ENCODE data around the gene ERVW-1. TPM values are rescaled to one million over a fixed set of nuclear protein-coding genes. Genes with fewer than 3 reads are reported as not detected.
"Not testable (repeated sequence)": the region's sequence is repeated elsewhere in the genome, so short reads cannot be mapped to it uniquely, and the experiment has no call there.

The ERVW-1 gene, protein sequence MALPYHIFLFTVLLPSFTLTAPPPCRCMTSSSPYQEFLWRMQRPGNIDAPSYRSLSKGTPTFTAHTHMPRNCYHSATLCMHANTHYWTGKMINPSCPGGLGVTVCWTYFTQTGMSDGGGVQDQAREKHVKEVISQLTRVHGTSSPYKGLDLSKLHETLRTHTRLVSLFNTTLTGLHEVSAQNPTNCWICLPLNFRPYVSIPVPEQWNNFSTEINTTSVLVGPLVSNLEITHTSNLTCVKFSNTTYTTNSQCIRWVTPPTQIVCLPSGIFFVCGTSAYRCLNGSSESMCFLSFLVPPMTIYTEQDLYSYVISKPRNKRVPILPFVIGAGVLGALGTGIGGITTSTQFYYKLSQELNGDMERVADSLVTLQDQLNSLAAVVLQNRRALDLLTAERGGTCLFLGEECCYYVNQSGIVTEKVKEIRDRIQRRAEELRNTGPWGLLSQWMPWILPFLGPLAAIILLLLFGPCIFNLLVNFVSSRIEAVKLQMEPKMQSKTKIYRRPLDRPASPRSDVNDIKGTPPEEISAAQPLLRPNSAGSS
- total RNA-seq = not detected

DNA sequence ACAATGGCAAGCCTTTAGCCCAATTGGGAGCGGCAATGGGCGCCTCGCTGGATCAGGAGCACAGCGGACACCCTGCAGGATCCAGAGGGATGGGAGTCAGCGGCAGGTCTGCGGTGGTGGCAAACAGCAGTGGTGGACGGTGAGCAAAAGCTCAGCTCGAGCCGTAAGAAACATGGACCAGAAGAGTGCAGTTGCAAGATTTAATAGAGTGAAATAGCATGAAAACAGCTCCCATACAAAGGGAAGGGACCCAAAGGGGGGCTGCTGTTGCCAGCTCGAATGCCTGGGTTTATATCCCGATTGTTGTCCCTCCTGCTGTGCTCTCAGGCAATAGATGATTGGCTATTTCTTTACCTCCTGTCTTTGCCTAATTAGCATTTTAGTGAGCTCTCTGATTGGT, at the start of gene ERVW-1:
Gene ERVW-1 (minus strand): TSS at position 266 of the 400 bp plus-strand sequence. CDS start 7,565 bp downstream, outside the sequence.
- DNase-seq (ENCODE audit: low spot score in 2 of 2); FAIRE-seq: not testable (repeated sequence)

DNA sequence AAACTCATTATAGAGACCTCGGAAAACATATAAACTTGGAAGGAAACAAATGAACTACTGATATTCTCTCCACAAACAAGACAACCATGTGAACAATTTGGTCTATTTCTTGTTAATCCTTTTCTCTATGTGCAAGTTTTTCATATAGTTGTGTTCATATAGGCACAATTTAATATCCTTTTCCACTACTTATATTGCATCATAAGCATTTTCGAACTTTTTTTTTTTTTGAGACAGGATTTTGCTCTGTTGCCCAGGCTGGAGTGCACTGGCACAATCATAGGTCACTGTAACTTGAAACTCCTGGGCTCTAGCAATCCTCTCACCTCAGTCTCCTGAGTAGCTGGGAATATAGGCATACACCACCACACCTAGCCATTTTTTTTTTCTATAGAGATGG, 45.4 kb upstream of the ERVW-1 start:
- no peak for DNase-seq (ENCODE audit: low spot score in 2 of 2)
- no peak for FAIRE-seq

DNA sequence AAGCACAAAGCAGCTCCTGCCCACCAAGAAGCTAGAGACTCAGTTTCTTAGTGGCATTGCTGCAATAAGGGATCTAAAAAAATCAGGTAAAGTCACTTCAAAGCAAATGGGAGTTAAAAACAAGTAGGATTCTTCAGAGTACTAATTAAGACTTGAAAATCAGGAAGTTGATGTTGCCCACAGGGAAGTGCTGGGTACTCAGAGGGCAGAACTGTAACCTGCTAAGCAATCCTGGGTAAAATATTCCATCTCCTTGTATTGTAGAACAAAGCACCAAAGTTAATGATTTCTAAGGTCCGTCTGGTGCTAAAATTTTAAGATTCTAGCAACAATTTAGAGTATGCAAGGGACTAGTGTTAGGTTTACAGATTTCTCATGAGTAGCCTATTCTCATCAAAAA, 42.3 kb upstream of the ERVW-1 start:
- FAIRE-seq = no peak
- no peak for DNase-seq (ENCODE audit: low spot score in 2 of 2)

DNA sequence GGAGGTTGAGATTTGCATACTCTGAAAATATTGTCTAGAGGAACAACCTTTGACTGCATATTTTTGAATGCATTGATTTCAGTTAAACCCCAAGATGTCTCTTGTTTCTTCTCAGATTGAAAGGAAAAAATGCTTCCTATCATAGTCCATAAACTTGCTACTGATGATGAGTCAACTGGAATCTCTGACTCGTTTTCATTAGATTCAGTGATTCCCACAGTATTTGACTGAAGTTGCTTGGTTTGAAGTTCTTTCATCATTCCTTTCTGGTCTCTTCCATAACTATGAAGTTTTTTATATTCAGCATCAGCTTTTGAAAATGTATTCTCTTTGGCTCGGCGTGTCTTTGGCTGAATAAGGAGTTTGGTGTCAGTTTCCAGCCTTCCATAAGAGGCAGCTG, 39.9 kb upstream of the ERVW-1 start:
- no peak for FAIRE-seq
- DNase-seq (ENCODE audit: low spot score in 2 of 2) = no peak

DNA sequence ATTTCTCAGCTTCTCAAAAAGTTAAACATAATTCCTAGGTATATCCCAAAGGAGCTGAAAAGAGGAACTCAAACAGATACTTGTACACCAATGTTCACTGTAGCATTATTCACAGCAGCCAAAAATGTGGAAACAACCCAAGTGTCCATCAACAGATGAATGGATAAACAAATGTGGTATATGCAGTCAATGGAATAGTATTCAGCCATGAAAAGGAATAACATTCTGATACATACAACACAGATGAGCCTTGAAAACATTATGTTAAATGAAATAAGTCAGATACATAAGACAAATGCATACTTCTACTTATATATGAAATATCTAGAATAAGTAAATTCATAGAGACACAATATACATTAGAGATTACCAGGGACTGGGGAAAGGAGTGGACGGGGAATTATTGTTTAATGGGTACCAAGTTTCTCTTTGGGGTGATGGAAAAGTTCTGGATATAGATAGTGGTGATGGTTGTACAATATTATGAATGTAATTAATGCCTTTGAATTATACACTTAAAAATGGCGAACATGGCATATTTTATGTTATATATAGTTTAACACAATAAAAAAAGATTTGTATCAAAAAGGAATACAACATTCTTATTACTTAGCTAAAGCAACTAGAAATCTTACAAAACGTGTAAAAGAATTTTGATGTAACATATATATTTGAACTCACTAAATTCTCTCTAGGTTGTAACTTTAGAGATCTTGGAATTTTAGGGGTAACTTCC, 35.6 kb upstream of the ERVW-1 start:
- DNase-seq (ENCODE audit: low spot score in 2 of 2) = no peak
- FAIRE-seq = no peak

DNA sequence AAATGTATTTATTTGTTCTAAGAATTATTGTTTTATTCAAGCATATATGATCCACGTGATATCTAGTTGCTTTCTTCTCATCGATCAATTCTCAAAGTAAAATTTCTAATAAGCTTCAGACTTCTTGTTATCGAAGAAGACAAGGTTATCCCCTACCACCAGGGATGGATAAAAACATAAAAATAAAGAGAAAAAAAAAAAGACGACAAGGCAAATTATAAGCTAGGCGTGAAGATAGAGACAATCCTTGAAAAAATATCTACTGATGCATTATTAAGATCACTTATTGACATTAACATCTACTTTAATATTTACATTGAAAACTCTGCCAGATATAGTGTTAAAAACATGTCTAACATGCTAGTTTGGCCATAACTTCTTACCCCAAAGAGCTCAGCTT, 31.2 kb upstream of the ERVW-1 start:
- DNase-seq (ENCODE audit: low spot score in 2 of 2) (no peak), FAIRE-seq (no peak)

DNA sequence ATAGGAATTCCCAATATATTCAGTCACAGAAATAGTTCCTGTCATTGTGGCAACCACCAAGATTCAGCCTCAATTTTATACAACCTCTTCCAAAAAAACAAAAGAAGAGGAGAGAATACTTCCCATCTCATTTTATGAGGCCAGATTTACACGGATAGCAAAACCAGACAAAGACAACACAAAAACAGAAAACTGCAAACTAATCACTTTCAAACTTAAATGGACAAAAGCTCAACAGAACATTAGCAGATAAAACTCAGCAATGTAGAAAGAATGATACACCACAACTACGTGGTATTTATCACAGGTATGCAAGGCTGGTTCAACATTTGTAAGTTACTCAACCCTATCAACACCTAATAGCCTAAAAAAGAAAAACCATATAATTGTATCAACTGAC, 28.6 kb upstream of the ERVW-1 start:
- no peak for DNase-seq (ENCODE audit: low spot score in 2 of 2)
- FAIRE-seq = no peak

DNA sequence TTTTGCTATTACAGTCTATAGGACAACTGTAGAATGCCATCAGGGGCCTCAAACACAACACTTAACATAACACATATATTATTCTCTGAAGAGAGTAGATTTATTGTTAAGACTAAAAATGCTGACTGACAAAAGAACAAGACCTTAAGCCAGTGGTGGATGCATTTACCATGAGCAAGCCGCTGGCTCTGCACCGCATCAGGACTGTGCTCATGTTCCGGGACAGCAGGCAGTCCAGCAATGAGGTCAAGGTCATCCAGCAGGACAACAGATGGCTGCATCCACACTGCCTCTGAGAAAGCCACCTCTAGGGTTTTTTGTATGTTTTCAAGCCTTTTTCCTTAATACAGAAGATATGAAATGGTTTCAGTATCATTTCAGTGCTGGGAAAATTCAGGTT, 26.8 kb upstream of the ERVW-1 start:
- no peak for DNase-seq (ENCODE audit: low spot score in 2 of 2)
- no peak for FAIRE-seq

DNA sequence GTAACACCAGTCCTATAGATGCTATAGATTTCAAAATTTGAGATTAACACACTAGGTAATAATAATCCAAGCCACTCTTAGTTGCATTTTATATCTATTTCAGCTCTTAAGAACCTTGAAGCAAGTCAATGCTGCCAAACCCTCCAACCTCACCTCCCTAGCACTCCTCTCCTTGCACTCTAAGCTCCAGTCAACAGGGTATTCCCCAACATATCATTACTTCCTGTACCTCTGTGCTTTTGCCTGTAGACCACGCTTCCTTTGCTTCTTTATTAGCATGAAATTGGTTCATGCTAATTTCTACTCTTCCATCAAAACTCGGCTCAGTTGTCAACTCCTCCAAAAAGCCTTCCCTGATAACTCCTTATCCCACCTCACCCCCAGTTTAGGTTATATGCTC, 26.0 kb upstream of the ERVW-1 start:
- FAIRE-seq = no peak
- DNase-seq (ENCODE audit: low spot score in 2 of 2) = no peak

DNA sequence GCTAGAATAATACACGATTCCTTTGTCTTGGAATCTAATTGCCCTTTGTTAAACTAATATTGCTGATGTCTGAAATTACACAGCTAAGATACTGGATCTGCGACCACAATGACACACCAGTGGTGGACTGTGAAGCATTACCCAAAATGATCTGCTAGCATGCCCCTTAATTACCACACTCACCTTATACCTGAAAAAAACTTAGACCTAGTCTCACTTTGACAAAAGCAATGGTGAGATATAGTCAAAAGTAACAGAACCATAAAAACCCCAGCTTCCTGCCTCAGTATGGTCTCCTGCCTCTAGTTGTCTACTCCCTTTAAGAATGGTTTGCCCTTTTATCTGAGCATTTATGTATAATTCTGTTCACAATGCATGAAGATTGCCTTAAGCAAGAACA, 20.8 kb upstream of the ERVW-1 start:
- DNase-seq (ENCODE audit: low spot score in 2 of 2) (no peak), FAIRE-seq (no peak)

DNA sequence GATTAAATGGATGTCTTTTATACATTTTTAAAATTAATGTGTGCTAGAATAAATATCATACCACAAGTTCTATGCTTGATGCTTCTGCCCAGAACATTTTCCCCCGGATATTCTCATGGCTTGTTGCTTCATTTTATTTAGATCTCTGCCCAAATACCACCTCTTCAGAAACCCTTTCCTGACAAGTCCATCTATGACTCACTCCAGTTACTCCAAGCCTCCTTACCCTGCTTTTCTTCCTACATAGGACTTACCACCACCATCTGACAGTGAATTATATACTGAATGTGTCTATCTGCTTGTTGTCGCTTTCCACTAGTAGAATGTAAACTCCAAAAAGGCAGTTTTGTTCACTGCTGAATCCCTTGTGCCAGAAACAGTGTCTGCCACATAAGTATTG, 19.1 kb upstream of the ERVW-1 start:
- no peak for FAIRE-seq
- DNase-seq (ENCODE audit: low spot score in 2 of 2) = no peak

DNA sequence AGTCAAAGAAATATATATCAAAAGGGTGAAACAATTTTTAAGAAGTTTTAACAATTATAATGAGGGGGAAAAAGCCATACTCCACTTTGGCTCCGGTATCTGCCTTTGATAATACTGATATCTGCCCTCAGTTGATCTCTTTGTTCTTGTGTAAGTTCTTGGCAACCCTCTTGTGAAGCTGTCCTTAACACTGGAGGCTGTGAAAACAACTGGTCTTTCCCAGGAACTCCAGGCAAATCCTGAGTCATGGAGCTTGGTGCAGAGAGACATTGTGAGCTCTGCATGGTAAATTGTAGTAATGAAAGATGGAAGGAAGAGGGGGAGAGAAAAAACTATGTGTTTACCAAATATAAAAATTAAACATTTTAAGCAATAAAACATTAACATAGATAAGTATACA, 11.9 kb upstream of the ERVW-1 start:
- DNase-seq (ENCODE audit: low spot score in 2 of 2) (no peak), FAIRE-seq (no peak)

DNA sequence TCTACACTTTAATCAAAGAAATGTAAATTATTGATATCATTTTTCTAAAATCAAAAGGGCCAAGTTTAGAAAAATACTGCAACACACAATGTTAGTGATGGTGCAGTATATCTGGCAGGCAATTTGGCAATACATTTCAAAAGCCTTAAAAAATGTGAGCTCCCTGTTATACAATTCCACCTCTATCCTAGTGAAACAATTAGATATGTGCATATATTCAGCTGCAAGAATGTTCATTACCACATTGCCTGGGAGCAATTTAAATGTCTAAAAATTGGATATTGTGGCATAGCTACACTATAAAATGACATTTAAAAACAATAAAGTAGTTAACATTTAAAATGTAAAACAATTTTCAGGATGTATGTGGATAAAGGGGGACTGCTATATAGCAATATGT, 10.1 kb upstream of the ERVW-1 start:
- DNase-seq (ENCODE audit: low spot score in 2 of 2) = no peak
- FAIRE-seq = no peak

DNA sequence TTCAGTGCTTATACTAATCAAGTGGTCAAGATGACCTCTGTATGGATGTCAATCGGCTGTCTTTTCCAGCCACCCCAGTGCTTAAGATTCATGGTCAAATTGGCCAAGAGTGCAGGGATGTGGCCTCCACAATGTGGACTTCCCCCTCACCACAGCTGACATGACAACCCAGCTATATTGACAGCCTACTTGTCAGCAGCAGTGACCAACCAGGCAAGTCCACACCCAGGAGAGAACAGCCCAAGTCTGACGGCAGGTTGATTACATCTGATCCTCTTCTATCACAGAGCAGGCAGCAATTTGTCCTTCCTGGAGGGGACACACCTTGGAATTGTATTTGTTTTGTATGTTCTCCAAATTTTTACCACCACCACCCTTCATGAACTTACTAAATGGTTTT, 8.2 kb upstream of the ERVW-1 start:
- DNase-seq (ENCODE audit: low spot score in 2 of 2) = no peak
- no peak for FAIRE-seq

DNA sequence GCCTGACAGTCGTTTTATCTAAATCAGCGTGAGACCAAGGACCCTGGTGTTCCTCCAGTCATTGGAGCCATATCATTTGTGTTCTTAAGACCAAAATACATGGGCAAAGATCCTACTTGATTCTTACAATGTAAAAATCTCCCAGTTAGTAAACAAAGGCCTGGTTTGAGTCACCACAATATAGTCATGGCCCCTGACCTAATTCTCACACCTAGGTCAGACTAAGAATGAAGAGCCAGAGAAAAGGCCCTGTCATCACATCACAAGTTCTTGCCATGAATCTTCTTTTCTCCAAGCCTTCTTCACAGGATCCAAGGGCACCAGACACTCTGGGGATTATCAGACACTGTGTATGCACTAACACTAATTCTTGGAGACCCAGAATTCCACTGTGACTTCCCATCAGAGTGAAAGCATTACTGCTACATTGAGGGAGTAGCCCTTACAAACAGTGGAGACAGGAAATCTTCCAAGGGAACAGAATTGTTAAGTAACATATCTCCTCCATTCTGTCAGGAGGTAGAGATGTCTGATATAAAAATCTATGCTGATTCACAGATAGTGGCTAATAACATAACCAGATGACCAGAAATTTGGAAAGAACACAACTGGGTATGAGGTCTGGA, 7.6 kb upstream of the ERVW-1 start:
- FAIRE-seq = no peak
- no peak for DNase-seq (ENCODE audit: low spot score in 2 of 2)

DNA sequence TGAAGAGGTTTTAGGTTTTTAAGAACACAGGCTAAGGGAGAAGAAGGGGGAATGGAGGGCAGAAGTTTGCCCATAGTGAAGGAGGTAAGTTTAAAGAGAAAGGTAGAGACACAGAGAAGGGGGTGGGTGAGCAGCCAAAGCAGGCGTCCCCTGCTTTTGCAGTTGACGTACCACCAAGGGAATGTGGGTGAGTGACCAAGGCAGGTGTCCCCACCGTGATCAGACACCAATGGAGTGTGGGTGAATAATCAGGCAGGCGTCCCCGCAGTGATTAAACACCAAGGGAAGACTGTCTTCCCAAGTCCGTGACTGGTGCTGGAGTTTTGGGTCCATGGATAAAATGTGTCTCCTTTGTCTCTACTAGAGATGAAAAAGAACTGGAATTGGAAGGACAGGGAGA, 6.5 kb upstream of the ERVW-1 start:
- not testable (repeated sequence) for DNase-seq (ENCODE audit: low spot score in 2 of 2); FAIRE-seq

DNA sequence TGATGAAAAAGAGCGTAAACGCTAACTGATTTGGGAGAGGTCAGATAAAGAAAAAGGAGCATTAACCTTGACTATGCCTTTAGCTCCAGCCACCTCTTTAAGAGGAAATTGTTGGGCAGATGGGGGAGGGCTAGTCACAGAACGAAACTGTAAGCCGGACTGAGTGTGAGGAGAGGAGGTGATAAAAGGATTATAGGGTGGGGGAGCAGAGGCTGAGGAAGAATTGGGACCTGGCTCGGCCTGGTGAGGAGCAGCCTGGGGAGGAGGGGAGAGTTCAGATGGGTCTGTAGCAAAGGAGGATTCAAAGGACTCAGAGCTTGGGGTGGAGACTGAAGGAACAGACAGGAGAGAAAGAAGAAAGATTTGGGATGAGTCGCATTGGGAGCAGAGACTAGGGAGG, 5.9 kb upstream of the ERVW-1 start:
- not testable (repeated sequence) for DNase-seq (ENCODE audit: low spot score in 2 of 2); FAIRE-seq

DNA sequence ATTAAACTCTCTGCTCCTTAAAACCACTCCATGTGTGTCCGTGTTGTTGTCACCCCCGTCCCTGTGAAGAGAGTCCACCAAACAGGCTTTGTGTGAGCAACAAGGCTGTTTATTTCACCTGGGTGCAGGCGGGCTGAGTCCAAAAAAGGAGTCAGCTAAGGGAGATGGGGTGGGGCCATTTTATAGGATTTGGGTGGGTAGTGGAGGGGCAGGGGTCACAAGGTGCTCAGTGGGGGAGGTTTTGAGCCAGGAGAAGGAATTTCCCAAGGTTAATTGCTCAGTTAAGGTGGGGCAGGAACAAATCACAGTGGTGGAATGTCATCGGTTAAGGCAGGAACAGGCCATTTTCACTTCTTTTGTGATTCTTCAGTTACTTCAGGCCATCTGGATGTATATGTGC, 1.4 kb upstream of the ERVW-1 start:
- FAIRE-seq; DNase-seq (ENCODE audit: low spot score in 2 of 2): not testable (repeated sequence)

DNA sequence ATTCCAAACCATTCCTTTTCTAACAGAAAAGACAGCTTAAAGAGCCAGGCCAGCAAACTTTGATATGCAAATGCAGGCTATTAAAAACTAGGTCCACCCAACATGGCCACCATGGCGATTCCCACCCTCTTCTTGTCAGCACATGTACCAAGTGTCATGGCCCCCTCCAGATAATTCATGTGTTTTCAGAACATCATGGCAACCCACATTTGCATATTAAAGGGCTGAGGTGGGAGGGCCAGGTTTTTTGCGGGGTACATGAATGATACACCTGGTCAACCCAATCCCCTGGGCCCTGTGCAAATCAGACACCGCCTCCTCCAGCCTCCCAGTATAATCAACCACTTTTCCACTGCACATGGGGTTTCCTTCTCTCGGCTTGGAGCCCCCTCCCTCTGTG, 965 bp upstream of the ERVW-1 start:
- DNase-seq (ENCODE audit: low spot score in 2 of 2) (no peak), FAIRE-seq (no peak)

DNA sequence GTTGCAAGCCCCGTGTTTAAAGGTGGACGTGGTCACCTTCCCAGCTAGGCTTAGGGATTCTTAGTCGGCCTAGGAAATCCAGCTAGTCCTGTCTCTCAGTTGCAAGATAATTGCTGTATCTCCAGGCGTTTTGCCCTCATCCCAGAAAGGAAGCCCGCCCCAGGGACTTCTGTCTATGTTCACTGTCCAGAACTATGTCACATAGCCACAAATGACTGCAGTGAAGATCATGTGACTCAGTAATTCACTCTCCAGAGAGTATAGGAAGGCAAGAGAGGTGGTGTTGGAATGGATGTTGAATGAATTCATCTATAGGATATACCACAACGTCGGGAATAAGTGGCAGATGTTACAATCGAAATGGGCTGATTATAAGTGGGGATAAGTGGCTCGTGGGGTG, 349 bp upstream of the ERVW-1 start:
- FAIRE-seq (no peak), DNase-seq (ENCODE audit: low spot score in 2 of 2) (no peak)
